Hematopoietic multipotent progenitor cell treated with erythropoietin and hydrocortisone succinate and interleukin-3 and kit ligand, for 4 days (in vitro differentiated cells): ENCODE measurements around the gene RAPGEFL1.
"Not testable (repeated sequence)": the region's sequence is repeated elsewhere in the genome, so short reads cannot be mapped to it uniquely, and the experiment has no call there.

Experiments
- DNase-seq: peaks from one replicate; pipeline ENCODE4 v3.0.0-alpha.2; 2015

RAPGEFL1 gene

DNA sequence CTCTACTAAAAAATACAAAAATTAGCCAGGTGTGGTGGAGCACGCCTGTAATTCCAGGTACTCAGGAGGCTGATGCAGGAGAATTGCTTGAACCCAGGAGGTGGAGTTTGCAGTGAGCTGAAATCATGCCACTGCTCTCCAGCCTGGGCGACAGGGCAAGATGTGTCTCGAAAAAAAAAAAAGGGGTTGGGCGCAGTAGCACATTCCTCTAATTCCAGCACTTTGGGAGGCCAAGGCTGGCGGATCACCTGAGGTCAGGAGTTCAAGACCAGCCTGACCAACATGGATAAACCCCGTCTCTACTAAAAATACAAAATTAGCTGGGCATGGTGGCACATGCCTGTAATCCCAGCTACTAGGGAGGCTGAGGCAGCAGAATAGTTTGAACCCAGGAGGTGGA lies 36.6 kb downstream of the RAPGEFL1 start:
- DNase-seq, result not testable (repeated sequence)

GRCh38 chr17:40218006-40218739 lies 40.9 kb downstream of the RAPGEFL1 start:
- no peak for DNase-seq

DNA sequence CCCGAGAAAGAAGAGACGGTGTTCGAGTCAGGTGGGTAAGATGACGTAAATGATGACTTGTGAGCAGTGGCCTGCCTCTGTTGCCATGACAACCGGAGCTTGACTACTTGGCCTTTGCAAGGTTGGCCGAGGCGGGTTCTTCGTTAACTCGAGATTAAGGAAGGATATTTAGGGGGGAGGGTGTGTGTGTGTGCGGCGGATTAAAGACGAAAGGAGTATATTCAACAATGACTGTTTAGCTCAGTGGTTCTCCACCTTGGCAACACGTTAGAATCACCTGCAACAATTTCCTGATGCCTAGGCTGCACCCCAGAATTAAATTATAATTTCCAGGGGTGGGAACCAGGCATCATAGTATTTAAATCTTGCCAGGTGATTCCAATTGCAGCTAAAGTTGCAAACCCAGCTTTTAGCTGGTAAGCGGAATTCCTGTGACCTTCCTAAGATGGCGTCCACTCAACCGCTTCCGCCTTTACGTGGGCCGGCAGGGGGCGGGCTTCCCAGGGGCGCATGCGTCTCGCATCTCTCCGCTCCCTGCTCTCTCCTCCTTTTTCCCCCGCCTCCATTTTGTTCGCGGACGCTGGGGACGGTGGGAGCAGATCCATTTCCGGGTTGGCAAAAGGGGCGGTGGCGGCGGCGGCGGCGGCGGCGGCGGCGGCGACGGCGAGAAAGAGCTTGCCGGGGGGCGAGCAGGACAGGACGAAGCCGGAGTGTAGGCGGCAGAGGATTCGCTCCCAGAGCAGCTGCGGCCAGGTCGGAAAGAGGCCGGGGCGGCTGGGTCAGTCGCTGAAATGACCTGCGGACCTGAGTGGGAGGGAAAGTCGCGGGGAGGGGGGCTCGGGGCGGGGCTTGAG lies 41.7 kb downstream of the RAPGEFL1 start, which contains the start of gene WIPF2:
Gene WIPF2 (plus strand): TSS at position 565 of the 854 bp plus-strand sequence. CDS start 37,156 bp downstream, outside the sequence.
- peak; percentile 99 for DNase-seq

GRCh38 chr17:40219594-40220338 lies 42.5 kb downstream of the RAPGEFL1 start:
- peak; percentile 81 for DNase-seq

- peak; percentile 73 for DNase-seq
These were observed 47.7 kb downstream of the RAPGEFL1 start for GRCh38 chr17:40224718-40225550.

DNA sequence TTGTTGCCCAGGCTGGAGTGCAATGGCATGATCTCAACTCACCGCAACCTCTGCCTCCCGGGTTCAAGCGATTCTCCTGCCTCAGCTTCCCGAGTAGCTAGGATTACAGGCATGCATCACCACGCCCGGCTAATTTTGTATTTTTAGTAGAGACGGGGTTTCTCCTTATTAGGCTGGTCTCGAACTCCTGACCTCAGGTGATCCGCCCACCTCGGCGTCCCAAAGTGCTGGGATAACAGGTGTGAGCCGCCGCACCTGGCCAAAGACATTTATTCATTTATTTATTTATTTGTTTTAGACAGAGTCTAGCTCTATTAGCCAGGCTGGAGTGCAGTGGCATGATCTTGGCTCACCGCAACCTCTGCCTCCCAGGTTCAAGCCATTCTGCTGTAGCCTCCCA lies 51.9 kb downstream of the RAPGEFL1 start:
- DNase-seq, result not testable (repeated sequence)

DNA sequence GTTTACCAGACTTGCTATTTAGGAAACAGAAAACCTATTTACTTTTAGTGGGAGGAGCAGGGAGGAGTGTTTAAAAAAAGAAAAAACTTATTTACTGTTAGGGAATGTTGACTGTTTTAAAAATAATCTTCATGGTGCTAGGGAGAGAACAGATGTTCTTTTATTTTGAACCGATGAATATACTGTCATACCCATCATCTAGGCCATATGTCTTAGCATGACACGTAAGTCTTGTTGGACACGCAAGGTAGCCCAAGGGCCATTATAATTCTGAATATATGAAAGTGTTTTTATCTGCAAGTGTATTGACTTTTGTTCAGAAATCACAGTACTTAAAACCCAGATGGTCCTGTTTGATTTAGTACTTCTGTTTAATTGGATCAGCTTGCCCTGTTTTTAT lies 53.4 kb downstream of the RAPGEFL1 start:
- no peak for DNase-seq

DNA sequence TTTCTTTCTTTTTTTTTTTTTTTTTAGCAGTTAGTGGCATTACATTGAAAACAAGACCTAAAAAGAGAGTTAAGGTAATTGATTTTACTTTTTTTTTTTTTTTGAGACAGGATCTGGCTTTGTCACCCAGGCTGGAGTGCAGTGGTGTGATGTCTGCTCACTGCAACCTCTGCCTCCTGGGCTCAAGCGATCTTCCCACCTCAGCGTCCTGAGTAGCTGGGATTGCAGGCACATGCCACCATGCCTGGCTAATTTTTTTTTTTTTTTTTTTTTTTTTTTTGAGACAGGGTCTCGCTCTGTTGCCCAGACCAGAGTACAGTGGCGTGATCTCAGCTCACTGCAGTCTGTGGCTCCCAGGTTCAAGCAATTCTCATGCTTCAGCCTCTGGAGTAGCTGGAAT lies 54.7 kb downstream of the RAPGEFL1 start:
- DNase-seq, result not testable (repeated sequence)

DNA sequence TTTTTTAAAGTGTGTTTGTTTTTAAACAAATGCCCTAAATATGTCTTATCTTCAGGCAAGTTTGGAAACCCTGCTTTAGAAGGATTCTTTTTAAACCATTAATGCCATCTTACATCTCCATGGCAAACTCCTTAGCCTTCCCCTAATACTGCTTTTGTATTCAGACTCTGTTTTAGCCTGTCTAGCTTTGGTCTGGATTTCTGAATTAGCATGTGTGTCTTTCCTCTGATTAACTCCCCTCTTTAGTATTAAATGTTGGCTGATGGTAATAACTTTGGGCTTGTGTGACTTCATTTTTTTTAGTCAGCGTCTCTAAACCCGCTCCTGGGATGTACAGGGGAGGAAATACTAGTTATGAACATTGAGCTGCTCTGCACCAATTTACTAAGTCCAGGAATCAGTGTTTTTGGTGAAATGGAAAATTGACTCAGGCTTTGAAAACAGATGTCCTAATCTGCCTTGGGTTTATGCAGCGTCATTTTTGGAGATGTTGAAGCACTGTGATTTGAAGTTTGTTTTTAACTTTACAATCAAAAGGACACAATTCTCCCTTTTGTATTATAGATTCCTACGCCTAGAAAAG lies 64.1 kb downstream of the RAPGEFL1 start:
- DNase-seq, result no peak

- DNase-seq, result no peak
These were observed 65.5 kb downstream of the RAPGEFL1 start for GRCh38 chr17:40242774-40243173.

GRCh38 chr17:40243761-40244160 lies 66.5 kb downstream of the RAPGEFL1 start:
- DNase-seq, result no peak

DNA sequence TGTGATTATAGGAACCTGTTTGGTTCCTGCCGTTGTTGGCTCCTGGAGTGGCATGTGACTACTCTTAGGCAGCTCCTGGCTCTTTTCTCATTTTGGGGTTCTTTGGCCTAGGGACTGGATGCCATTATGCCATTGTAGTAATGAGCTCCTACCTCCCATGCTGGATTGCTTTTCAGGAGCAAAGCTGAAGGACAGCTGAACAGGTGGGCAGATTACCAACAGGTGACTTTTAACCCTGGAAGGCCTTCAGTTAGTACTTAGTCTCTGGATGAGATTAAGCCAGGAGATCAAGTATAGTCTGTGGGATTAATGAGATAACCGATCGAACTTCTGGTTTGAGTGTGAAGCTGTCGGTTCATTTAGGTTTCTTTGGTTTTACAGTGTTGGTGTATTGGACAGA lies 67.0 kb downstream of the RAPGEFL1 start:
- DNase-seq, result no peak
